SK-N-SH treated with all-trans-retinoic acid at 6 μM for 48 hours (cell line): ENCODE measurements around the gene SLC4A5.

Source experiments
- ARNTL ChIP-seq: fragments of 450-650 bp; formaldehyde crosslinking; IDR thresholded peaks from 2 replicates; pipeline ENCODE4 v1.5.0; 2020; ENCODE audit warnings: low read depth, mild to moderate bottlenecking, moderate library complexity, borderline replicate concordance
- ESRRG ChIP-seq: fragments of 250-450 bp; sonication (Bioruptor Pico); IDR thresholded peaks from 2 replicates; pipeline ENCODE4 v1.6.1; 2021; ENCODE audit warnings: mild to moderate bottlenecking
- ISL1 ChIP-seq: fragments of 250-450 bp; sonication (Bioruptor Pico); IDR thresholded peaks from 2 replicates; pipeline ENCODE4 v2.1.2; 2022; ENCODE audit warnings: mild to moderate bottlenecking, moderate library complexity
- OSR1 ChIP-seq: fragments of 250-450 bp; sonication (Bioruptor Pico); IDR thresholded peaks from 2 replicates; pipeline ENCODE4 v1.8.0; 2022; ENCODE audit warnings: moderate library complexity, mild to moderate bottlenecking, inconsistent platforms
- PPARA ChIP-seq: fragments of 250-450 bp; sonication (Bioruptor Pico); IDR thresholded peaks from 2 replicates; pipeline ENCODE4 v1.5.0; 2020; ENCODE audit warnings: mild to moderate bottlenecking, borderline replicate concordance
- RARB ChIP-seq: fragments of 250-450 bp; sonication (Bioruptor Pico); IDR thresholded peaks from 2 replicates; pipeline ENCODE4 v1.8.0; 2021; ENCODE audit warnings: mild to moderate bottlenecking, moderate library complexity
- ZFP3 ChIP-seq: fragments of 250-450 bp; sonication (Bioruptor Pico); IDR thresholded peaks from 2 replicates; pipeline ENCODE4 v1.5.0; 2020; ENCODE audit warnings: mild to moderate bottlenecking, moderate library complexity
- ZFP30 ChIP-seq: fragments of 450-650 bp; formaldehyde crosslinking; IDR thresholded peaks from 2 replicates; pipeline ENCODE4 v1.5.0; 2022; ENCODE audit warnings: mild to moderate bottlenecking, moderate library complexity
- ZNF8 ChIP-seq: fragments of 450-650 bp; formaldehyde crosslinking; IDR thresholded peaks from 2 replicates; pipeline ENCODE4 v1.5.0; 2020; ENCODE audit warnings: mild to moderate bottlenecking, moderate library complexity
- TF ChIP-seq, protein P1 (sequence below): fragments of 250-450 bp; sonication (Bioruptor Pico); IDR thresholded peaks from 2 replicates; pipeline ENCODE4 v1.8.0; 2020; ENCODE audit warnings: mild to moderate bottlenecking, moderate library complexity, borderline replicate concordance

GRCh38 chr2:74267068-74267467, 76.1 kb downstream of the SLC4A5 start:
- no peak for TF ChIP-seq ZNF8 (CRISPR knock-in tag)
- TF ChIP-seq ISL1 (CRISPR knock-in tag), result no peak
- no peak for TF ChIP-seq ZFP30 (CRISPR knock-in tag)
- no peak for TF ChIP-seq ZFP3 (CRISPR knock-in tag)
- no peak for TF ChIP-seq RARB
- TF ChIP-seq OSR1, result no peak
- no peak for TF ChIP-seq PPARA (CRISPR knock-in tag)
- TF ChIP-seq, protein P1, sequence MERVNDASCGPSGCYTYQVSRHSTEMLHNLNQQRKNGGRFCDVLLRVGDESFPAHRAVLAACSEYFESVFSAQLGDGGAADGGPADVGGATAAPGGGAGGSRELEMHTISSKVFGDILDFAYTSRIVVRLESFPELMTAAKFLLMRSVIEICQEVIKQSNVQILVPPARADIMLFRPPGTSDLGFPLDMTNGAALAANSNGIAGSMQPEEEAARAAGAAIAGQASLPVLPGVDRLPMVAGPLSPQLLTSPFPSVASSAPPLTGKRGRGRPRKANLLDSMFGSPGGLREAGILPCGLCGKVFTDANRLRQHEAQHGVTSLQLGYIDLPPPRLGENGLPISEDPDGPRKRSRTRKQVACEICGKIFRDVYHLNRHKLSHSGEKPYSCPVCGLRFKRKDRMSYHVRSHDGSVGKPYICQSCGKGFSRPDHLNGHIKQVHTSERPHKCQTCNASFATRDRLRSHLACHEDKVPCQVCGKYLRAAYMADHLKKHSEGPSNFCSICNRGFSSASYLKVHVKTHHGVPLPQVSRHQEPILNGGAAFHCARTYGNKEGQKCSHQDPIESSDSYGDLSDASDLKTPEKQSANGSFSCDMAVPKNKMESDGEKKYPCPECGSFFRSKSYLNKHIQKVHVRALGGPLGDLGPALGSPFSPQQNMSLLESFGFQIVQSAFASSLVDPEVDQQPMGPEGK (CRISPR knock-in tag), result no peak
- no peak for TF ChIP-seq ESRRG (CRISPR knock-in tag)
- no peak for TF ChIP-seq ARNTL (CRISPR knock-in tag)
